Right lobe of liver (tissue), 4 donors: ENCODE data around the gene CALY.

ENCODE experiments used
- CTCF ChIP-seq, 4 donors: fragments of 200-600 bp in 3 of 4; fragments of 450-650 bp in 1 of 4; IDR thresholded peaks; one replicate each; pipeline versions ENCODE4 v1.5.1 to v1.8.0; 2016 to 2022; ENCODE audit warnings: antibody characterized with exemption in 4 of 4, mild to moderate bottlenecking in 2 of 4
- POLR2A ChIP-seq: fragments of 450-650 bp; IDR thresholded peaks from one replicate; pipeline ENCODE4 v1.6.1; 2017; ENCODE audit warnings: antibody characterized with exemption, mild to moderate bottlenecking
- donor health status: DM: no; HTN: no; CAD: no.
- donor health status: DM: no; HTN: no; CAD: no.
- donor health status: DM: no; HTN: yes; CAD: no.

- TF ChIP-seq POLR2A, result no peak
- TF ChIP-seq CTCF (IDR thresholded peaks at IDR 0.05), result no peak
Observed at GRCh38 chr10:133354672-133355240, 18.1 kb upstream of the CALY start.
